ENCODE data around the gene LURAP1L.
"Not testable (repeated sequence)": the region's sequence is repeated elsewhere in the genome, so short reads cannot be mapped to it uniquely, and the experiment has no call there.

The LURAP1L gene

GRCh38 chr9:12863618-12864017, 88.8 kb downstream of the LURAP1L start:
- ChIA-PET CTCF (interaction anchor here (1.4 kb wide), 2 partner anchors 13 to 29 kb away, joined by 3 read pairs; no protein-coding TSS in a partner anchor), POLR2A (no interaction called here)
- DNase-seq (ENCODE audit: extremely low spot score): no peak
- TF ChIP-seq CTCF (IDR thresholded peaks at IDR 0.05; ENCODE audit: control extremely low read depth, extremely low read depth, low read depth, missing control alignments): no peak

GRCh38 chr9:12865380-12865779, 90.6 kb downstream of the LURAP1L start:
- POLR2A ChIA-PET; DNase-seq (ENCODE audit: extremely low spot score); CTCF ChIA-PET: not testable (repeated sequence)
